Activated effector memory CD4-positive, alpha-beta T cell treated with Interleukin-2 at 50 U/mL for 16 hours (primary cell): ENCODE results near the gene ZNF775.

Experiments
- DNase-seq: peaks from one replicate; pipeline ENCODE4 v3.0.0-alpha.2; 2020

Gene ZNF775

GRCh38 chr7:150369748-150370501 lies 9.2 kb upstream of the ZNF775 start:
- no peak for DNase-seq

- no peak for DNase-seq
Measured at GRCh38 chr7:150370612-150371071, 8.5 kb upstream of the ZNF775 start.

- DNase-seq: no peak
Measured at GRCh38 chr7:150371131-150371995, 7.8 kb upstream of the ZNF775 start.

GRCh38 chr7:150371996-150372270 lies 7.2 kb upstream of the ZNF775 start:
- DNase-seq: no peak

GRCh38 chr7:150372271-150373048 lies 6.7 kb upstream of the ZNF775 start:
- no peak for DNase-seq

GRCh38 chr7:150373049-150373801 lies 5.9 kb upstream of the ZNF775 start:
- no peak for DNase-seq

GRCh38 chr7:150374026-150374425 lies 5.1 kb upstream of the ZNF775 start:
- no peak for DNase-seq

GRCh38 chr7:150374472-150374871 lies 4.7 kb upstream of the ZNF775 start:
- no peak for DNase-seq

- DNase-seq: no peak
Measured at GRCh38 chr7:150375662-150376521, 3.2 kb upstream of the ZNF775 start.

- no peak for DNase-seq
Measured at GRCh38 chr7:150376560-150376959, 2.6 kb upstream of the ZNF775 start.

GRCh38 chr7:150377196-150377595 lies 1.9 kb upstream of the ZNF775 start:
- no peak for DNase-seq

- no peak for DNase-seq
Measured at GRCh38 chr7:150377635-150378034, 1.5 kb upstream of the ZNF775 start.

GRCh38 chr7:150378115-150378852 lies 846 bp upstream of the ZNF775 start:
- DNase-seq: peak; percentile 11

GRCh38 chr7:150379441-150380379 lies 580 bp downstream of the ZNF775 start:
- DNase-seq: no peak

- DNase-seq: no peak
Measured at GRCh38 chr7:150380463-150380862, 1.3 kb downstream of the ZNF775 start.

GRCh38 chr7:150381096-150381495 lies 2.0 kb downstream of the ZNF775 start:
- DNase-seq: no peak

- no peak for DNase-seq
Measured at GRCh38 chr7:150381785-150382122, 2.6 kb downstream of the ZNF775 start.

GRCh38 chr7:150382123-150382843 lies 3.2 kb downstream of the ZNF775 start:
- no peak for DNase-seq

- no peak for DNase-seq
Measured at GRCh38 chr7:150382844-150383225, 3.7 kb downstream of the ZNF775 start.
